Measurements from ENCODE around the gene ADAMTSL1.

ADAMTSL1 gene

GRCh38 chr9:18504707-18505106 is 30.8 kb downstream of the ADAMTSL1 start:
- no peak for DNase-seq

GRCh38 chr9:18507151-18507550 is 33.2 kb downstream of the ADAMTSL1 start:
- DNase-seq = no peak

- DNase-seq = no peak
Measured at GRCh38 chr9:18516514-18516913, 42.6 kb downstream of the ADAMTSL1 start.

- no peak for DNase-seq
Measured at GRCh38 chr9:18516965-18517364, 43.0 kb downstream of the ADAMTSL1 start.

GRCh38 chr9:18520416-18521047 is 46.6 kb downstream of the ADAMTSL1 start:
- DNase-seq = no peak

GRCh38 chr9:18526685-18527084 is 52.7 kb downstream of the ADAMTSL1 start:
- DNase-seq = no peak

- DNase-seq = no peak
Measured at GRCh38 chr9:18531136-18532065, 57.4 kb downstream of the ADAMTSL1 start.

- no peak for DNase-seq
Measured at GRCh38 chr9:18534611-18535010, 60.7 kb downstream of the ADAMTSL1 start.

- no peak for DNase-seq
Measured at GRCh38 chr9:18536554-18536953, 62.6 kb downstream of the ADAMTSL1 start.

GRCh38 chr9:18539203-18539693 is 65.3 kb downstream of the ADAMTSL1 start:
- no peak for DNase-seq

GRCh38 chr9:18542837-18543405 is 69.0 kb downstream of the ADAMTSL1 start:
- DNase-seq = no peak

- no peak for DNase-seq
Measured at GRCh38 chr9:18543406-18544192, 69.6 kb downstream of the ADAMTSL1 start.

GRCh38 chr9:18544456-18544855 is 70.5 kb downstream of the ADAMTSL1 start:
- DNase-seq = no peak

GRCh38 chr9:18545636-18546360 is 71.8 kb downstream of the ADAMTSL1 start:
- DNase-seq = no peak

- no peak for DNase-seq
Measured at GRCh38 chr9:18548456-18548855, 74.5 kb downstream of the ADAMTSL1 start.

- no peak for DNase-seq
Measured at GRCh38 chr9:18549772-18550171, 75.8 kb downstream of the ADAMTSL1 start.

GRCh38 chr9:18550286-18550685 is 76.3 kb downstream of the ADAMTSL1 start:
- no peak for DNase-seq

GRCh38 chr9:18554244-18554643 is 80.3 kb downstream of the ADAMTSL1 start:
- DNase-seq = no peak

- no peak for DNase-seq
Measured at GRCh38 chr9:18555105-18555883, 81.3 kb downstream of the ADAMTSL1 start.

- no peak for DNase-seq
Measured at GRCh38 chr9:18564018-18564880, 90.3 kb downstream of the ADAMTSL1 start.
